HCT116 (cell line): ENCODE results near the gene NRGN. TPM values are rescaled to one million over a fixed set of nuclear protein-coding genes. Genes with fewer than 3 reads are reported as not detected.
A peak's percentile ranks its signal among the peaks of the same experiment; 100 is the strongest.

ENCODE experiments used
- ATAC-seq: fragments of 200-7000 bp; cut with Tn5 transposase; 2 replicates; pipeline ENCODE4 v1.9.1; 2020; ENCODE audit warnings: mild to moderate bottlenecking, moderate library complexity
- BruUV-seq: library from RNA; stranded (reverse); fragments of 400-500 nt; replicated peaks from 2 replicates; lab custom pipeline; 2021; lab: Mats Ljungman, UMichigan
- CTCF ChIA-PET: fragments of 300-600 bp; sonication (Branson Sonifier 250); formaldehyde crosslinking; loops from one replicate; lab custom pipeline; 2021; ENCODE audit warnings: antibody characterized with exemption; lab: Charles Lee
- POLR2A ChIA-PET: fragments of 300-600, 350-600 bp; sonication (Branson Sonifier 250); formaldehyde crosslinking; loops from one replicate; lab custom pipeline; 2021; ENCODE audit warnings: antibody characterized with exemption; lab: Charles Lee
- RAD21 ChIA-PET, 2 experiments: fragments of 300-600 bp; sonication (Branson Sonifier 250); formaldehyde crosslinking; loops; one replicate each; lab custom pipeline; 2023; ENCODE audit warnings: low total read pairs in 2 of 2; ENCODE audit not compliant: uncharacterized antibody in 2 of 2, unreplicated experiment in 2 of 2, low non-redundant PET in 1 of 2; lab: Charles Lee
- DNase-seq: peaks from one replicate; pipeline ENCODE4 v3.0.0-alpha.2; 2010; ENCODE audit warnings: low read depth, low spot score
- H2AFZ ChIP-seq: fragments of 200-600 bp; shearing (Covaris generic), sonication (generic); 2 replicates; pipeline ENCODE4 v1.6.1; 2017; ENCODE audit warnings: low read depth, mixed run types, mixed read lengths, antibody characterized with exemption, low read length; ENCODE audit not compliant: poor library complexity, severe bottlenecking
- H3K27ac ChIP-seq: 2 replicates; pipeline ENCODE4 v1.5.1; 2012; ENCODE audit warnings: low read depth, low read length
- H3K27me3 ChIP-seq: fragments of 200-600 bp; sonication (generic); 2 replicates; pipeline ENCODE4 v1.6.1; 2016; ENCODE audit warnings: mixed run types, low read length, mixed read lengths; ENCODE audit not compliant: insufficient read depth
- H3K36me3 ChIP-seq, 2 experiments: fragments of 200-500 bp in 1 of 2; fragments of 200-600 bp in 1 of 2; sonication (Bioruptor generic) in 1 of 2; sonication (generic) in 1 of 2; 2 replicates each; pipeline versions ENCODE4 v1.5.1 to v1.6.1; 2014 to 2016; ENCODE audit warnings: low read length in 2 of 2, inconsistent platforms in 1 of 2, mixed read lengths in 1 of 2, mixed run types in 1 of 2; ENCODE audit not compliant: insufficient read depth in 2 of 2, control insufficient read depth in 1 of 2
- H3K4me1 ChIP-seq, 2 experiments: fragments of 200-600 bp in 1 of 2; sonication (generic) in 1 of 2; 2 replicates each; pipeline versions ENCODE4 v1.5.1 to v1.6.1; 2012 to 2017; ENCODE audit warnings: low read length in 2 of 2, inconsistent platforms in 1 of 2, mild to moderate bottlenecking in 1 of 2, mixed read lengths in 1 of 2, mixed run types in 1 of 2, moderate library complexity in 1 of 2; ENCODE audit not compliant: insufficient read depth in 2 of 2, control insufficient read depth in 1 of 2
- H3K4me2 ChIP-seq: fragments of 200-600 bp; sonication (generic); 2 replicates; pipeline ENCODE4 v1.6.1; 2017; ENCODE audit warnings: mixed run types, low read length, mixed read lengths
- H3K4me3 ChIP-seq, 2 experiments: fragments of 200-600 bp in 1 of 2; sonication (generic) in 1 of 2; replicated peaks in 1 of 2; 2 replicates each; pipeline ENCODE4 v1.5.1; 2011 to 2016; ENCODE audit warnings: low read length in 2 of 2, control low read depth in 1 of 2, low read depth in 1 of 2, mild to moderate bottlenecking in 1 of 2, mixed read lengths in 1 of 2, mixed run types in 1 of 2
- H3K79me2 ChIP-seq: fragments of 200-600 bp; sonication (generic); 2 replicates; pipeline ENCODE4 v1.6.1; 2017; ENCODE audit warnings: mild to moderate bottlenecking, mixed run types, low read length, moderate library complexity, mixed read lengths; ENCODE audit not compliant: insufficient read depth
- H3K9ac ChIP-seq: fragments of 200-600 bp; sonication (generic); 2 replicates; pipeline ENCODE4 v1.6.1; 2016; ENCODE audit warnings: low read length, mixed read lengths
- H3K9me2 ChIP-seq: fragments of 200-600 bp; sonication (generic), shearing (Covaris generic); 2 replicates; pipeline ENCODE4 v1.6.1; 2017; ENCODE audit warnings: mixed run types, mild to moderate bottlenecking, moderate library complexity; ENCODE audit not compliant: insufficient read depth
- H3K9me3 ChIP-seq, 2 experiments: fragments of 200-500 bp in 1 of 2; fragments of 200-600 bp in 1 of 2; sonication (Bioruptor generic) in 1 of 2; sonication (generic) in 1 of 2; 2 replicates each; pipeline ENCODE4 v1.6.1; 2014 to 2017; ENCODE audit warnings: low read length in 2 of 2, mixed read lengths in 2 of 2, inconsistent platforms in 1 of 2, low read depth in 1 of 2, mild to moderate bottlenecking in 1 of 2, mixed run types in 1 of 2, moderate library complexity in 1 of 2; ENCODE audit not compliant: control insufficient read depth in 1 of 2, insufficient read depth in 1 of 2
- H4K20me1 ChIP-seq: fragments of 200-600 bp; sonication (generic), shearing (Covaris generic); 2 replicates; pipeline ENCODE4 v1.6.1; 2017; ENCODE audit warnings: mixed run types, mild to moderate bottlenecking, moderate library complexity; ENCODE audit not compliant: insufficient read depth
- ATF3 ChIP-seq: IDR thresholded peaks from 2 replicates; pipeline ENCODE4 v1.6.1; 2012
- CEBPB ChIP-seq: IDR thresholded peaks from 2 replicates; pipeline ENCODE4 v1.6.1; 2012; ENCODE audit warnings: low read depth
- EGR1 ChIP-seq: IDR thresholded peaks from 2 replicates; pipeline ENCODE4 v1.6.1; 2012; ENCODE audit warnings: low read depth
- ELF1 ChIP-seq: IDR thresholded peaks from 2 replicates; pipeline ENCODE4 v1.6.1; 2012; ENCODE audit warnings: low read depth, borderline replicate concordance
- EZH2 ChIP-seq: fragments of 200-600 bp; sonication (generic); IDR thresholded peaks from 2 replicates; pipeline ENCODE4 v1.6.1; 2017; ENCODE audit warnings: antibody characterized with exemption, mixed run types
- EZH2phosphoT487 ChIP-seq: fragments of 200-600 bp; IDR thresholded peaks from 2 replicates; pipeline ENCODE4 v1.6.1; 2018; ENCODE audit warnings: antibody characterized with exemption, borderline replicate concordance
- FOSL1 ChIP-seq: IDR thresholded peaks from 2 replicates; pipeline ENCODE4 v1.6.1; 2012; ENCODE audit warnings: low read depth
- JUND ChIP-seq: IDR thresholded peaks from 2 replicates; pipeline ENCODE4 v1.6.1; 2012
- POLR2A ChIP-seq: IDR thresholded peaks from 2 replicates; pipeline ENCODE4 v1.7.0; 2011; ENCODE audit warnings: borderline replicate concordance; ENCODE audit not compliant: insufficient read depth, insufficient read length; ENCODE audit errors: extremely low read depth
- POLR2AphosphoS5 ChIP-seq: IDR thresholded peaks from 2 replicates; pipeline ENCODE4 v1.6.1; 2011; ENCODE audit warnings: mild to moderate bottlenecking, low read depth, low read length, moderate library complexity
- RAD21 ChIP-seq: IDR thresholded peaks from 2 replicates; pipeline ENCODE4 v1.6.1; 2012; ENCODE audit warnings: low read depth, mild to moderate bottlenecking
- REST ChIP-seq: IDR thresholded peaks from 2 replicates; pipeline ENCODE4 v1.6.1; 2012; ENCODE audit warnings: low read depth
- SP1 ChIP-seq: IDR thresholded peaks from 2 replicates; pipeline ENCODE4 v1.6.1; 2012; ENCODE audit warnings: low read depth
- SRF ChIP-seq: IDR thresholded peaks from 2 replicates; pipeline ENCODE4 v1.6.1; 2012; ENCODE audit warnings: low read depth
- TCF7L2 ChIP-seq: IDR thresholded peaks from 2 replicates; pipeline ENCODE4 v1.7.0; 2011; ENCODE audit warnings: borderline replicate concordance, inconsistent platforms; ENCODE audit not compliant: insufficient read depth, insufficient read length; ENCODE audit errors: extremely low read depth
- YY1 ChIP-seq: IDR thresholded peaks from 2 replicates; pipeline ENCODE4 v1.6.1; 2011; ENCODE audit warnings: low read length, low read depth, moderate library complexity, mild to moderate bottlenecking; ENCODE audit not compliant: insufficient replicate concordance; ENCODE audit errors: extremely low read depth
- ZBTB33 ChIP-seq: IDR thresholded peaks from 2 replicates; pipeline ENCODE4 v1.6.1; 2011; ENCODE audit warnings: mild to moderate bottlenecking, low read length, moderate library complexity; ENCODE audit not compliant: insufficient replicate concordance; ENCODE audit errors: extremely low read depth
- ZFX ChIP-seq: fragments of 450-650 bp; IDR thresholded peaks from 2 replicates; pipeline ENCODE4 v1.6.1; 2017
- ZNF274 ChIP-seq: fragments of 200-500 bp; sonication (Bioruptor generic); IDR thresholded peaks from 2 replicates; pipeline ENCODE4 v1.6.1; 2014; ENCODE audit warnings: mild to moderate bottlenecking, low read depth, low read length, inconsistent platforms
- intact Hi-C: fragments of 100-400 bp; cut with micrococcal nuclease; formaldehyde crosslinking; loops from 2 replicates; pipeline ENCODE4 v1.10.0; 2022
- total RNA-seq: library from RNA; stranded (reverse); gene quantifications from one replicate; pipeline ENCODE4 v1.2.1, GENCODE V29; 2021; ENCODE audit not compliant: unreplicated experiment
- TF ChIP-seq, protein P1 (sequence below), 3 experiments: fragments of 200-600 bp in 1 of 3; sonication (generic) in 1 of 3; IDR thresholded peaks in 2 of 3; conservative IDR thresholded peaks in 1 of 3; 2 replicates each; pipeline ENCODE4 v1.5.1; 2012 to 2017; ENCODE audit warnings: low read depth in 2 of 3, low read length in 2 of 3, antibody characterized with exemption in 1 of 3, borderline replicate concordance in 1 of 3, control low read depth in 1 of 3, mild to moderate bottlenecking in 1 of 3, mixed read lengths in 1 of 3, mixed run types in 1 of 3, moderate library complexity in 1 of 3; ENCODE audit not compliant: insufficient read depth in 1 of 3

Gene NRGN
- total RNA-seq, 1 experiment from 2014 or later, result 33.3 TPM

- no TSS peak for BruUV-seq
- Histone ChIP-seq H4K20me1 (no peaks in the 10 kb centered on the region), H3K4me1 (peaks cover 41 to 49% of the 10 kb centered on the region in 2 experiments), H3K9me3 (no peaks in the 10 kb centered on the region), H3K9me2 (no peaks in the 10 kb centered on the region), H3K27ac (no peak overlapping the region), H3K4me2 (peak overlapping the region; percentile 73), H3K79me2 (no peaks in the 10 kb centered on the region), H2AFZ (no peak overlapping the region), H3K4me3 (no peak overlapping the region), H3K9ac (no peak overlapping the region), H3K27me3 (no peaks in the 10 kb centered on the region), H3K36me3 (peaks cover 0 to 5% of the 10 kb centered on the region in 2 experiments; a peak in 1 of 4 replicates)
- no peak for TF ChIP-seq POLR2A
- TF ChIP-seq EZH2phosphoT487, result no peak
- TF ChIP-seq FOSL1, result no peak
- TF ChIP-seq CEBPB, result no peak
- TF ChIP-seq, protein P1, sequence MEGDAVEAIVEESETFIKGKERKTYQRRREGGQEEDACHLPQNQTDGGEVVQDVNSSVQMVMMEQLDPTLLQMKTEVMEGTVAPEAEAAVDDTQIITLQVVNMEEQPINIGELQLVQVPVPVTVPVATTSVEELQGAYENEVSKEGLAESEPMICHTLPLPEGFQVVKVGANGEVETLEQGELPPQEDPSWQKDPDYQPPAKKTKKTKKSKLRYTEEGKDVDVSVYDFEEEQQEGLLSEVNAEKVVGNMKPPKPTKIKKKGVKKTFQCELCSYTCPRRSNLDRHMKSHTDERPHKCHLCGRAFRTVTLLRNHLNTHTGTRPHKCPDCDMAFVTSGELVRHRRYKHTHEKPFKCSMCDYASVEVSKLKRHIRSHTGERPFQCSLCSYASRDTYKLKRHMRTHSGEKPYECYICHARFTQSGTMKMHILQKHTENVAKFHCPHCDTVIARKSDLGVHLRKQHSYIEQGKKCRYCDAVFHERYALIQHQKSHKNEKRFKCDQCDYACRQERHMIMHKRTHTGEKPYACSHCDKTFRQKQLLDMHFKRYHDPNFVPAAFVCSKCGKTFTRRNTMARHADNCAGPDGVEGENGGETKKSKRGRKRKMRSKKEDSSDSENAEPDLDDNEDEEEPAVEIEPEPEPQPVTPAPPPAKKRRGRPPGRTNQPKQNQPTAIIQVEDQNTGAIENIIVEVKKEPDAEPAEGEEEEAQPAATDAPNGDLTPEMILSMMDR (IDR thresholded peaks at IDR 0.05 in 2 of 3, conservative IDR thresholded peaks at IDR 0.05 in 1 of 3; ENCODE audit: borderline replicate concordance in 1 of 3, insufficient read depth in 1 of 3, low read depth in 2 of 3, low read length in 2 of 3), result no peak
- TF ChIP-seq POLR2AphosphoS5, result no peak
- TF ChIP-seq ZFX, result no peak
- no peak for TF ChIP-seq SP1
- no peak for TF ChIP-seq EGR1
- TF ChIP-seq ZBTB33, result no peak
- TF ChIP-seq RAD21, result no peak
- no peak for TF ChIP-seq TCF7L2
- no peak for TF ChIP-seq SRF
- no peak for TF ChIP-seq ZNF274
- no peak for TF ChIP-seq JUND
- no peak for TF ChIP-seq EZH2
- no peak for TF ChIP-seq ELF1
- no peak for TF ChIP-seq REST
- TF ChIP-seq ATF3, result no peak
- TF ChIP-seq YY1, result no peak
- CTCF ChIA-PET, result interaction anchor here (1.7 to 2.9 kb wide), 2 partner anchors 9 to 26 kb away, joined by 7 to 20 read pairs; no protein-coding TSS in a partner anchor
- intact Hi-C loops, result no loop called here
- no peak for ATAC-seq
- no peak for DNase-seq
- POLR2A ChIA-PET, result no interaction called here
- RAD21 ChIA-PET, result interaction anchor here in 1 of 2 experiments (0.5 kb wide), 1 partner anchor 95 kb away, joined by 3 read pairs; the partner anchor contains the start of gene SPA17
Observed at GRCh38 chr11:124768914-124769313, 29.2 kb downstream of the NRGN start.
